H1 (cell line): ENCODE results near the gene FOXC2. TPM values are rescaled to one million over a fixed set of nuclear protein-coding genes. Genes with fewer than 3 reads are reported as not detected.

Source experiments
- CTCF ChIA-PET: fragments of 300-600 bp; sonication (Branson Sonifier 250); formaldehyde crosslinking; loops from one replicate; lab custom pipeline; 2021; ENCODE audit not compliant: partially characterized antibody; lab: Charles Lee
- POLR2A ChIA-PET: fragments of 300-600 bp; sonication (Branson Sonifier 250); formaldehyde crosslinking; loops from one replicate; lab custom pipeline; 2021; ENCODE audit warnings: inconsistent platforms; ENCODE audit not compliant: partially characterized antibody; lab: Charles Lee
- DNase-seq, 2 experiments: peaks; one replicate each; pipeline versions ENCODE4 v3.0.0 to v3.0.0-alpha.2; 2010 to 2022; ENCODE audit warnings: low spot score in 2 of 2, low read depth in 1 of 2, mixed read lengths in 1 of 2
- FAIRE-seq: peaks from 2 replicates; lab custom pipeline; 2011; peaks lifted over from hg19 to GRCh38; lab: Jason Lieb, UNC
- H2AFZ ChIP-seq: 2 replicates; pipeline ENCODE4 v1.8.1; 2012; ENCODE audit warnings: low read length, inconsistent platforms
- H2AK5ac ChIP-seq: 2 replicates; pipeline ENCODE4 v1.6.1; 2013; ENCODE audit warnings: low read depth, low read length
- H2BK120ac ChIP-seq: replicated peaks from 2 replicates; pipeline ENCODE3; 2013; ENCODE audit warnings: low read depth, low read length, inconsistent platforms
- H2BK12ac ChIP-seq: 2 replicates; pipeline ENCODE4 v1.6.1; 2013; ENCODE audit warnings: low read depth, low read length
- H2BK15ac ChIP-seq: 2 replicates; pipeline ENCODE4 v1.6.1; 2013; ENCODE audit warnings: low read length
- H2BK20ac ChIP-seq: 2 replicates; pipeline ENCODE4 v1.6.1; 2013; ENCODE audit warnings: low read length
- H2BK5ac ChIP-seq: 2 replicates; pipeline ENCODE4 v1.6.1; 2013; ENCODE audit warnings: low read depth, low read length
- H3K14ac ChIP-seq: 2 replicates; pipeline ENCODE4 v1.6.1; 2013; ENCODE audit warnings: inconsistent platforms; ENCODE audit not compliant: insufficient read length
- H3K18ac ChIP-seq: 2 replicates; pipeline ENCODE4 v1.6.1; 2013; ENCODE audit warnings: low read length; ENCODE audit errors: extremely low read depth
- H3K23ac ChIP-seq: 2 replicates; pipeline ENCODE4 v1.6.1; 2013; ENCODE audit warnings: inconsistent platforms; ENCODE audit not compliant: insufficient read length
- H3K23me2 ChIP-seq: 2 replicates; pipeline ENCODE4 v1.6.1; 2013; ENCODE audit warnings: low read depth, low read length
- H3K27ac ChIP-seq: 2 replicates; pipeline ENCODE4 v1.6.1; 2011; ENCODE audit warnings: low read depth, low read length, inconsistent platforms
- H3K27me3 ChIP-seq, 4 experiments: replicated peaks in 1 of 4; 1 replicate in 1 of 4; 2 replicates in 3 of 4; pipeline versions ENCODE4 v1.6.1 to v1.8.1; 2011 to 2013; ENCODE audit warnings: low read length in 3 of 4, mild to moderate bottlenecking in 3 of 4, inconsistent platforms in 2 of 4, mixed read lengths in 2 of 4, moderate library complexity in 1 of 4; ENCODE audit not compliant: control insufficient read depth in 3 of 4, insufficient read depth in 3 of 4; ENCODE audit errors: extremely low read depth in 1 of 4
- H3K36me3 ChIP-seq, 4 experiments: 2 replicates each; pipeline versions ENCODE4 v1.6.1 to v1.8.1; 2011 to 2013; ENCODE audit warnings: mild to moderate bottlenecking in 4 of 4, low read length in 3 of 4, moderate library complexity in 2 of 4, control low read depth in 1 of 4, inconsistent platforms in 1 of 4; ENCODE audit not compliant: insufficient read depth in 4 of 4, control insufficient read depth in 2 of 4
- H3K4ac ChIP-seq: replicated peaks from 2 replicates; pipeline ENCODE3; 2013; ENCODE audit warnings: low read length, low read depth, mixed read lengths, inconsistent platforms; ENCODE audit not compliant: insufficient read length
- H3K4me1 ChIP-seq, 4 experiments: replicated peaks in 1 of 4; 1 replicate in 1 of 4; 2 replicates in 3 of 4; pipeline versions ENCODE4 v1.6.1 to v1.8.1; 2011 to 2013; ENCODE audit warnings: low read length in 3 of 4, inconsistent platforms in 2 of 4, mixed read lengths in 1 of 4; ENCODE audit not compliant: insufficient read depth in 4 of 4, control insufficient read depth in 3 of 4
- H3K4me2 ChIP-seq, 2 experiments: 2 replicates each; pipeline versions ENCODE4 v1.6.1 to v1.8.1; 2011 to 2013; ENCODE audit warnings: low read depth in 2 of 2, low read length in 2 of 2, control low read depth in 1 of 2, inconsistent platforms in 1 of 2, mild to moderate bottlenecking in 1 of 2; ENCODE audit not compliant: insufficient read depth in 1 of 2
- H3K4me3 ChIP-seq, 4 experiments: fragments of 200-600, 300-600 bp in 1 of 4; sonication (generic), shearing (Covaris generic), sonication (Bioruptor Twin) in 1 of 4; 2 replicates each; pipeline versions ENCODE4 v1.5.1 to v1.8.1; 2011 to 2016; ENCODE audit warnings: low read length in 4 of 4, low read depth in 3 of 4, control low read depth in 2 of 4, inconsistent platforms in 2 of 4, mild to moderate bottlenecking in 2 of 4, mixed read lengths in 1 of 4, moderate library complexity in 1 of 4; ENCODE audit not compliant: insufficient read depth in 2 of 4; ENCODE audit errors: extremely low read depth in 1 of 4
- H3K56ac ChIP-seq: replicated peaks from 2 replicates; pipeline ENCODE3; 2013; ENCODE audit warnings: low read depth, mild to moderate bottlenecking, mixed read lengths, low read length, inconsistent platforms; ENCODE audit not compliant: insufficient read length
- H3K79me1 ChIP-seq: 2 replicates; pipeline ENCODE4 v1.6.1; 2013; ENCODE audit warnings: low read depth, low read length, control low read depth
- H3K79me2 ChIP-seq, 2 experiments: 2 replicates each; pipeline versions ENCODE4 v1.6.1 to v1.8.1; 2012 to 2013; ENCODE audit warnings: low read length in 2 of 2, mild to moderate bottlenecking in 2 of 2, inconsistent platforms in 1 of 2; ENCODE audit not compliant: insufficient read depth in 2 of 2, control insufficient read depth in 1 of 2
- H3K9ac ChIP-seq, 4 experiments: replicated peaks in 1 of 4; 1 replicate in 1 of 4; 2 replicates in 3 of 4; pipeline versions ENCODE4 v1.6.1 to v1.8.1; 2011 to 2013; ENCODE audit warnings: low read depth in 3 of 4, low read length in 3 of 4, control low read depth in 2 of 4, mild to moderate bottlenecking in 2 of 4, moderate library complexity in 2 of 4, inconsistent platforms in 1 of 4; ENCODE audit errors: extremely low read depth in 1 of 4
- H3K9me3 ChIP-seq, 2 experiments: 2 replicates each; pipeline versions ENCODE4 v1.6.1 to v1.8.1; 2012 to 2013; ENCODE audit warnings: mild to moderate bottlenecking in 2 of 2, moderate library complexity in 2 of 2, control low read depth in 1 of 2, inconsistent platforms in 1 of 2, low read depth in 1 of 2, low read length in 1 of 2, mixed read lengths in 1 of 2; ENCODE audit not compliant: insufficient read depth in 2 of 2
- H4K20me1 ChIP-seq, 2 experiments: replicated peaks in 1 of 2; 2 replicates each; pipeline versions ENCODE3 to v1.8.1; 2011 to 2013; ENCODE audit warnings: inconsistent platforms in 2 of 2, low read length in 2 of 2, mild to moderate bottlenecking in 1 of 2; ENCODE audit not compliant: insufficient read depth in 2 of 2, control insufficient read depth in 1 of 2
- H4K5ac ChIP-seq: 2 replicates; pipeline ENCODE4 v1.6.1; 2013; ENCODE audit warnings: low read length, low read depth, mixed read lengths, inconsistent platforms; ENCODE audit not compliant: insufficient read length
- H4K8ac ChIP-seq: 2 replicates; pipeline ENCODE4 v1.8.0; 2013; ENCODE audit warnings: mild to moderate bottlenecking, moderate library complexity, low read length, inconsistent platforms; ENCODE audit not compliant: insufficient read depth; ENCODE audit errors: extremely low read depth
- H4K91ac ChIP-seq: replicated peaks from 2 replicates; pipeline ENCODE3; 2013; ENCODE audit warnings: low read length, mixed read lengths, inconsistent platforms; ENCODE audit not compliant: insufficient read length
- ZNF274 ChIP-seq: IDR thresholded peaks from 2 replicates; pipeline ENCODE4 v1.7.0; 2012; ENCODE audit warnings: low read length, borderline replicate concordance; ENCODE audit errors: extremely low read depth
- WGBS, 2 experiments: shearing (Covaris generic) in 1 of 2; methylation state at CpG; one replicate each; pipeline versions ENCODE4 v1.1.6 to v1.1.7; 2013 to 2015; ENCODE audit warnings: low lambda C conversion rate in 2 of 2, mixed read lengths in 2 of 2, inconsistent platforms in 1 of 2, low coverage in 1 of 2, missing lambda C conversion rate in 1 of 2; ENCODE audit not compliant: insufficient replicate concordance in 2 of 2, insufficient coverage in 1 of 2, insufficient read length in 1 of 2; ENCODE audit errors: extremely low coverage in 1 of 2, missing lambda C conversion rate in 1 of 2; 5-methylcytosine and 5-hydroxymethylcytosine counted together
- polyA plus RNA-seq, 7 experiments: library from polyadenylated mRNA; depleted of rRNA in 3 of 7; stranded (reverse) in 5 of 7; unstranded in 2 of 7; fragments of >200 nt in 5 of 7; fragments of 200-250 nt in 2 of 7; gene quantifications; 1 replicate in 5 of 7; 2 replicates in 1 of 7; 4 replicates in 1 of 7; pipeline versions ENCODE4 v1.2.1 to v1.2.3, GENCODE V29; 2011 to 2013; ENCODE audit warnings: missing spikeins in 2 of 7, mixed read lengths in 2 of 7
- total RNA-seq: library from RNA; stranded (reverse); fragmentation: NEBNext Ultra II Directional; extraction: Animal tissue kit (Norgen Biotek cat#: 25700); gene quantifications from 2 replicates; pipeline ENCODE4 v1.2.1, GENCODE V29; 2021

The FOXC2 gene
- total and polyA plus RNA-seq, 2 of the 8 experiments (the other 6 are each of a cell fraction or from before 2014, with no cell fraction given): 0.09 TPM; not detected in 1

GRCh38 chr16:86609661-86610060, 43.0 kb downstream of the FOXC2 start:
- Histone ChIP-seq H2BK120ac (no peak overlapping the region), H3K23me2 (no peaks in the 10 kb centered on the region), H2BK15ac (no peak overlapping the region), H3K9ac (no peak overlapping the region), H3K56ac (no peak overlapping the region), H3K27ac (no peak overlapping the region), H4K20me1 (no peaks in the 10 kb centered on the region), H3K79me2 (no peaks in the 10 kb centered on the region), H4K8ac (peak overlapping the region; percentile 59; the same call in 1 of the 2 replicates), H3K79me1 (no peaks in the 10 kb centered on the region), H4K91ac (no peak overlapping the region), H3K18ac (no peak overlapping the region), H3K27me3 (no peaks in the 10 kb centered on the region), H3K36me3 (no peaks in the 10 kb centered on the region), H2BK12ac (peak overlapping the region; percentile 50; the same call in 1 of the 2 replicates), H4K5ac (no peak overlapping the region), H3K4ac (no peak overlapping the region), H3K4me2 (no peak overlapping the region), H2BK20ac (no peak overlapping the region; the same call in 1 of the 2 replicates), H2AK5ac (no peak overlapping the region), H3K4me3 (no peak overlapping the region), H2AFZ (no peak overlapping the region), H2BK5ac (0 out of 2 replicates have a peak overlapping the region, but pooled peaks have one; percentile 52), H3K9me3 (no peaks in the 10 kb centered on the region), H3K14ac (no peak overlapping the region), H3K4me1 (peaks cover 0 to 1% (median 0%) of the 10 kb centered on the region in 4 experiments; a peak in 1 of 7 replicates), H3K23ac (no peak overlapping the region)
- ChIA-PET POLR2A (interaction anchor here (1.1 kb wide), 1 partner anchor 14 kb away, joined by 3 read pairs; no protein-coding TSS in a partner anchor), CTCF (interaction anchor here (1.1 kb wide), 1 partner anchor 66 kb away, joined by 4 read pairs; no protein-coding TSS in a partner anchor)
- DNase-seq (no peak), FAIRE-seq (no peak)
- 86% methylated on average over 10 of the region's 10 CpGs; no CpG with 5 or more reads in 1 of the 2 experiments for WGBS, 2 experiments
- no peak for TF ChIP-seq ZNF274
